Activated CD8-positive, alpha-beta T cell treated with anti-CD3 and anti-CD28 coated beads for 36 hours (primary cell): ENCODE results near the gene CC2D2A. TPM values are rescaled to one million over a fixed set of nuclear protein-coding genes. Genes with fewer than 3 reads are reported as not detected.

Experiments used
- ATAC-seq: fragments of 200-7000 bp; cut with Tn5 transposase; one replicate; pipeline ENCODE4 v1.10.0; 2021; ENCODE audit warnings: mild to moderate bottlenecking, moderate library complexity
- CTCF ChIA-PET: fragments of 350-600 bp; sonication (Branson Sonifier 250); formaldehyde crosslinking; loops from one replicate; lab custom pipeline; 2021; ENCODE audit warnings: antibody characterized with exemption; lab: Charles Lee
- POLR2A ChIA-PET: fragments of 350-600 bp; sonication (Branson Sonifier 250); formaldehyde crosslinking; loops from one replicate; lab custom pipeline; 2021; ENCODE audit warnings: antibody characterized with exemption; lab: Charles Lee
- DNase-seq: peaks from one replicate; pipeline ENCODE4 v3.0.0-alpha.2; 2020
- H3K27ac Mint-ChIP-seq: one replicate; pipeline ENCODE4 v1.8.0; 2021; ENCODE audit warnings: mild to moderate bottlenecking, mixed read lengths
- H3K27me3 Mint-ChIP-seq: one replicate; pipeline ENCODE4 v1.8.0; 2021; ENCODE audit warnings: mixed read lengths
- H3K36me3 Mint-ChIP-seq: one replicate; pipeline ENCODE4 v1.8.0; 2021; ENCODE audit warnings: low read depth, mixed read lengths
- H3K4me1 Mint-ChIP-seq: one replicate; pipeline ENCODE4 v1.8.0; 2021; ENCODE audit warnings: low read depth, mixed read lengths
- H3K4me3 Mint-ChIP-seq: one replicate; pipeline ENCODE4 v1.8.0; 2021; ENCODE audit warnings: mild to moderate bottlenecking, moderate library complexity, mixed read lengths
- H3K9me3 Mint-ChIP-seq: one replicate; pipeline ENCODE4 v1.8.0; 2021; ENCODE audit warnings: mixed read lengths
- CTCF ChIP-seq: fragments of 200-600 bp; IDR thresholded peaks from one replicate; pipeline ENCODE4 v1.8.0; 2022; ENCODE audit warnings: antibody characterized with exemption, mild to moderate bottlenecking
- intact Hi-C: fragments of 100-400 bp; cut with micrococcal nuclease; formaldehyde crosslinking; loops from one replicate; pipeline ENCODE4 v1.10.0; 2022
- total RNA-seq, 2 experiments: library from RNA; stranded (reverse); gene quantifications; one replicate each; pipeline ENCODE4 v1.2.3, GENCODE V29; 2021

Gene CC2D2A
- total RNA-seq, 2 experiments from 2014 or later = not detected

GRCh38 chr4:15495621-15496020 is 25.9 kb downstream of the CC2D2A start:
- no peak overlapping the region for H3K4me3 Mint-ChIP-seq
- no peaks in the 10 kb centered on the region for H3K27me3 Mint-ChIP-seq
- ATAC-seq (no peak), DNase-seq (no peak)
- intact Hi-C loops = no loop called here
- H3K27ac Mint-ChIP-seq = no peak overlapping the region
- no peak for TF ChIP-seq CTCF
- H3K4me1 Mint-ChIP-seq = no peaks in the 10 kb centered on the region
- peaks cover 2% of the 10 kb centered on the region for H3K36me3 Mint-ChIP-seq
- ChIA-PET POLR2A (no interaction called here), CTCF (no interaction called here)
- H3K9me3 Mint-ChIP-seq = peaks cover 4% of the 10 kb centered on the region

GRCh38 chr4:15498356-15498755 is 28.7 kb downstream of the CC2D2A start:
- intact Hi-C loops = no loop called here
- no peak for TF ChIP-seq CTCF
- H3K36me3 Mint-ChIP-seq = peaks cover 3% of the 10 kb centered on the region
- no peak overlapping the region for H3K27ac Mint-ChIP-seq
- POLR2A ChIA-PET = no interaction called here
- no peak for ATAC-seq
- no peaks in the 10 kb centered on the region for H3K4me1 Mint-ChIP-seq
- no peak for DNase-seq
- no peaks in the 10 kb centered on the region for H3K27me3 Mint-ChIP-seq
- H3K9me3 Mint-ChIP-seq = peaks cover 2% of the 10 kb centered on the region
- no peak overlapping the region for H3K4me3 Mint-ChIP-seq
- CTCF ChIA-PET = interaction anchor here (1.3 kb wide), 1 partner anchor 41 kb away, joined by 3 read pairs; no protein-coding TSS in a partner anchor

- Mint-ChIP-seq H3K27ac (no peak overlapping the region), H3K27me3 (no peaks in the 10 kb centered on the region), H3K9me3 (peaks cover 2% of the 10 kb centered on the region), H3K36me3 (peaks cover 3% of the 10 kb centered on the region), H3K4me1 (no peaks in the 10 kb centered on the region), H3K4me3 (no peak overlapping the region)
- DNase-seq = no peak
- intact Hi-C loops = no loop called here
- no peak for ATAC-seq
- POLR2A ChIA-PET = no interaction called here
- CTCF ChIA-PET = interaction anchor here (0.6 kb wide), 1 partner anchor 246 kb away, joined by 3 read pairs; no protein-coding TSS in a partner anchor
- TF ChIP-seq CTCF = no peak
Observed at GRCh38 chr4:15500701-15501100, 31.0 kb downstream of the CC2D2A start.

GRCh38 chr4:15501941-15502340 is 32.3 kb downstream of the CC2D2A start:
- Mint-ChIP-seq H3K36me3 (peaks cover 3% of the 10 kb centered on the region), H3K4me3 (no peak overlapping the region), H3K9me3 (peaks cover 2% of the 10 kb centered on the region), H3K27ac (no peak overlapping the region), H3K27me3 (no peaks in the 10 kb centered on the region), H3K4me1 (no peaks in the 10 kb centered on the region)
- DNase-seq = no peak
- intact Hi-C loops = no loop called here
- no peak for ATAC-seq
- CTCF ChIA-PET = no interaction called here
- POLR2A ChIA-PET = no interaction called here
- TF ChIP-seq CTCF = no peak

- H3K9me3 Mint-ChIP-seq = no peaks in the 10 kb centered on the region
- ChIA-PET CTCF (no interaction called here), POLR2A (no interaction called here)
- DNase-seq = no peak
- H3K36me3 Mint-ChIP-seq = peaks cover 3% of the 10 kb centered on the region
- H3K27me3 Mint-ChIP-seq = no peaks in the 10 kb centered on the region
- no peak overlapping the region for H3K4me3 Mint-ChIP-seq
- no peak overlapping the region for H3K27ac Mint-ChIP-seq
- H3K4me1 Mint-ChIP-seq = no peaks in the 10 kb centered on the region
- no peak for TF ChIP-seq CTCF
- no peak for ATAC-seq
- intact Hi-C loops = no loop called here
Observed at GRCh38 chr4:15502384-15502783, 32.7 kb downstream of the CC2D2A start.
